ENCODE measurements around the gene TEKT5.
"Not testable (repeated sequence)": the region's sequence is repeated elsewhere in the genome, so short reads cannot be mapped to it uniquely, and the experiment has no call there.

TEKT5 gene

GRCh38 chr16:10657925-10658324 lies 36.8 kb downstream of the TEKT5 start:
- no peak for DNase-seq

DNA sequence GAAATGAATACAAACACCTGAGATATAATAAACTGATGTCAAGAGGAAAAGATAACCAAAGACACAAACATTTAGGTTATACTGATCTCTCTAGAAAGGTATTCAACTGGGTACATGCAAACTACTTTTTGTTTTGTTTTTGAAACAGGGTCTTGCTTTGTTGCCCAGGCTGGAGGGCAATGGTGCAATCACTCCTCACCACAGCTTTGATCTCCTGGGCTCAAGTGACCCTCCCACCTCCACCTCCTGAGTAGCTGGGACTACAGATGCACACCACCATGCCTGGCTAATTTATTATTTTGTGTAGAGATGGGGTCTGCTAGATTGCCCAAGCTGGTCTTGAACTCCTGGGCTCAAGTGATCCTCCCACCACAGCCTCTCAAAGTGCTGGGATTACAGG lies 38.1 kb downstream of the TEKT5 start:
- no peak for DNase-seq

DNA sequence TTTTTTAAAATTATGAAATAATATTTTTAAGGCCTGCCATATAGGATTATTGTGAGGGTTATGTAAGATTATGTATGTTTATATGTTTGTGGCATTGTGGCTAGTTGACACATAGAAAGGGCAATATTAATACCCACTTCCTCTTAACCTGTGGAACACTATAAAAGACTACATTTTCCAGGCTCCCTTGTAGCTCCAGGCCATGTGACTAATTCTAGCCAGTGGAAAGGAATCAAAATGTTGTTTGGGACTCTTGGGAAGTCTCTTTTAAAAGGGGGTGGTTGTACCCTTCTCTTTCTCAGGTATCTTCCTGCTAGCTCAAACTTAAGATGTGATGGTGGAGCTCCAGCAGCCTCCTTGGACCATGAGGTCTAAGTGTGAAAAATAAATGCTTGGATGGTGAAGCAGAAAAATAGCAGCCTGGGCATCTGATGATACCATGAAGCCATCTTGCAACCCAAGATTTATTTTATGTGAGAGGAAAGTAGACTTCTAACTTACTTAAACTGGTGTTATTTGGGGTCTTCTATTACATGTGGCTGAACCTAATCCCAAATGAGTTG lies 39.2 kb downstream of the TEKT5 start:
- no peak for DNase-seq

GRCh38 chr16:10654592-10655414 lies 39.9 kb downstream of the TEKT5 start:
- no peak for DNase-seq

DNA sequence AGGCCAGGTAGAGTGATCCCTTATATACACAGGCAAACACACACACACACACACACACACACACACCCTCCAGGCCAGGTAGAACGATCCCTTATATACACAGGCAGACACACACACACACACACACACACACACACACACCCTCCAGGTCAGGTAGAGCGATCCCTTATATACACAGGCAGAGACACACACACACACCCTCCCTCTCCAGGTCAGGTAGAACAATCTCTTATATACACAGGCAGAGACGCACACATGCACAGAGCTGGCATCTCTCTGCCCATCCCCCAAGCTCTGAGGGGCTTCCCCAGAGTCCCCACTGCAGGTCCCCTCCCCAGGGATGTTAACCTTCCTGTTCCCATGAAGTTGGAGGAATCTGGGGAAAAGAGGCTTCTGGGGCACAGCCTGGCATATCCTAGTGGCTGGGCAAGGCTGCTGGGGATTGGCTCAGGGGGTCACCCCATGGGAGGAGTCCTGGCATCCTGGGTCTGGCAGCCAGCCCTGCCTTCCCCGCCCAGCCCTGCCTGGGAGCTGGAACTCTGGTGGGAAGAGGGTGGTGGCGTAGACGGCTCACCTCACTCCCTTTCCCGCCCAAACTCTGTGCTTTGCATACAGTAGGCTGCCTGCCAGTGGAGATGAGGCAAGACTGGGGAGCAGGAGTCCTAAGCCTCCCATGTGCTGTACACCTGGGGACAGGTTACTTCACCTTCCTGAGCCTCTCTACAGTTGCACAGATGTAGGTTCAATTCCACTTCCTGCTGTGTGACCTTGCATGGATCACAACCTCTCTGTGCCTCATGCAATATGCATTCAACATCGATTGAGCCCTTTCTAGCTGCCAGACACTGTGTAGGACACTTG lies 41.8 kb downstream of the TEKT5 start:
- no peak for DNase-seq

- not testable (repeated sequence) for DNase-seq
Observed at GRCh38 chr16:10649098-10649497, 45.6 kb downstream of the TEKT5 start.

- DNase-seq: no peak
Observed at GRCh38 chr16:10647721-10648296, 46.9 kb downstream of the TEKT5 start.

DNA sequence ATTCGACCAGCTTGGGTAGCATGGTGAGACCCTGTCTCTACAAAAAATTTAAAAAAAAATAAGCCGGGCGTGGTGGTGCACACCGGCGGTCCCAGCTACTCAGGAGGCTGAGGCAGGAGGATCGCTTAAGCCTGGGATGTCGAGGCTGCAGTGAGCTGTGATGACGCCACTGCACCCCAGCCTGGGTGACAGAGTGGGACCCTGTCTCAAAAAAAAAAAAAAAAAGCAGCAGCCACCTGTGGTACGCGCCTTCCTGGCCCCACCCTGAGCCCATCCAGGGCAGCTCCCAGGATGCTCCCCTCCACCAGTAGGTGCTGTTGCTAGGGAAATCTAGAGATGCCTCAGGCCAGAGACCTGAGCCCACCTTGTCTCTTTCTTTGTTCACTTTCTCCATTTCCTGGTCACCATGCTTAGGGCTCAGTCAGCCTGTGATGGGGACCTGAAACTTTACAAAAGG lies 47.4 kb downstream of the TEKT5 start:
- no peak for DNase-seq

- DNase-seq: no peak
Observed at GRCh38 chr16:10646581-10647263, 48.0 kb downstream of the TEKT5 start.

GRCh38 chr16:10646228-10646580 lies 48.5 kb downstream of the TEKT5 start:
- DNase-seq: no peak

DNA sequence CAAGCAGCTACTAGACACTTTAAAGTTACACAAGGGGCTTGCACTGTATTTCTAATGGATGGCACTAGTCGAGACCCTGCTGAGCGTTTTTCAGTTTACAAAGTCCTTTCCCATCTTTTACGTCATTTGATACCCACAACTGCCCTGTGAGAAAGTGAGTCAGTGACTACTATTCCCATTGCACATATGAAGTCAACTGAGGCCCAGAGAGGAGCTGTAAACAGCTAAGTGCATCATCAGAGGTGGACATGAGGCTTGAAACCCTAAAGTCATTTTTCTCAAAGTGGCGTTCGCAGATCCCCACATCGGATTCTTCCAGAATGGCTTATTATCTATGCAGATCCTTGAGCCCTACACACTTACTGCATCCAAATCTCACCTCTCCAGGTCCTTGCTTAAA lies 50.6 kb downstream of the TEKT5 start:
- DNase-seq: no peak

DNA sequence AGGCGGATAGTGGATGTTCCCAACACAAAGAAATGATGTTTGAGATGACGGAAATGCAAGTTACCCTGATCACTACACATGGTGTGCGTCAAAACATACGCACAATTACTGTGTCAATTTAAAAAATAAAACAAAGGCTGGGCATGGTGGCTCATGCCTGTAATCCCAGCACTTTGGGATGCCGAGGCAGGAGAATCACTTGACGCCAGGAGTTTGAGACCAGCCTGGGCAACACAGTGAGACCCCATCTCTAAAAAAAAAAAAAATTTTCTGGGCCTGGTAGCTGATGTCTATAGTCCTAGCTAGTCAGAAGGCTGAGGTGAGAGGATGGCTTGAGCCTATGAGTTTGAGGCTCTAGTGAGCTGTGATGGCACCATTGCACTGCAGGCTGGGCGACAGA lies 51.8 kb downstream of the TEKT5 start:
- DNase-seq: no peak

DNA sequence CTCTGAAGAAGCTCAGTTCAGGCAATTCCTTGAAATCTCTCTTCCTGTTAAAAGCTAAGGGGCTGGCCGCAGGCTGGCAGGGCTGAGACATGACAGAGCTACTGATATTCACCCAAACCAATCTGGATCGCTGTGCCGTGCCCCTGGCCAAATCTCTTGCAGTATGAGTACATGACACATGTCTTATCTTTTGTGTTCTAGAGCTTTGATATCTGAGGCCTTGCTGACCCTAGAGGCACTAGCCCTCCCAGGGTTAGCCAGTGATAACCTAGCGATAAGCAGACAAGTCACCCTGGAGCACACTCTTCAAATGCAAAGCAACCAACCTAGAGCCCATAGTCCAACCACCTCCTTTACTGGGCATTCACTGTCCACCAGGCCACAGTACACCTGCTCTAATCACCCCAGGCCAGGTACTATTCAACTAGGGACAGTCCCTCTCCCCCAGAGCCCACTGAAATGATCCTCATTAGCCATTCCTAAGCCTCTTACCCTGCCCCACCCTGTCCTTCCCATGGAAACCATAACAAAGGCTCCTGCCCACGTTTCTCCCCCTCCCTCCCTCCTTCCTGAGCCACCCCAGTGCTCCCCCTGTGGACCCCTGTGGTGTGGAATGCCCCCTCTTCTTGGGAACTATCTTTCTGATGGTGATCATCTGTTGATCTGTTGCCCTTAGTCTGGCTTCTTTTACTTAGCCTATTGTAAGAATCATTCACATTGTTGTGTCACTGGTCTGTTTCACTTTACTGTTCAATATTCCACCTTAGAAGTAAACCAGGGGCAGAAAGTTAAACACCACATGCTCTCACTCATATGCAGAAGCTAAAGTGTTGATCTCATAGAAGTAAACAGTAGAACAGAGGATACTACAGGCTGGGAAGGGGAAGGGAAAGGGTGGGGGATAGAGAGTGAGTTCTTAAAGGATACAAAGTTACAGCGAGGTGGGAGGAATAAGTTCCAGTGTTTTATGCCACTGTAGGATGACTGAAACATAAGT lies 52.5 kb downstream of the TEKT5 start:
- DNase-seq: no peak

DNA sequence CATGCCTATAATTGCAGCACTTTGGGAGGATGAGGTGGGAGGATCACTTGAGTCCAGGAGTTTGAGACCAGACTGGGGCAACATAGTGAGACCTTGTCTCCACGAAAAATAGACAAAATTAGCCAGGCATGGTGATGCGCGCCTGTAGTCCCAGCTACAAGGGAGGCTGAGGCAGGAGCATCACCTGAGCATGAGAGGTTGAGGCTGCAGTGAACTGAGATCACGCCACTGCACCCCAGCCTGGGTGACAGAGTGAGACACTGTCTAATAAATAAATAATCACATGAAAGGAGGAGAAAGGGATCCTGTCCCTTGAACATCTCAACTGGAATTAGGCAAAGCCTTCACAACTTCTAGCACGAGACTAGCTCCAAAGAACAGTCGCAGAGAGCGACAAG lies 53.2 kb downstream of the TEKT5 start:
- DNase-seq: no peak

- no peak for DNase-seq
Observed at GRCh38 chr16:10640934-10641333, 53.8 kb downstream of the TEKT5 start.

GRCh38 chr16:10638101-10638500 lies 56.6 kb downstream of the TEKT5 start:
- DNase-seq: no peak

DNA sequence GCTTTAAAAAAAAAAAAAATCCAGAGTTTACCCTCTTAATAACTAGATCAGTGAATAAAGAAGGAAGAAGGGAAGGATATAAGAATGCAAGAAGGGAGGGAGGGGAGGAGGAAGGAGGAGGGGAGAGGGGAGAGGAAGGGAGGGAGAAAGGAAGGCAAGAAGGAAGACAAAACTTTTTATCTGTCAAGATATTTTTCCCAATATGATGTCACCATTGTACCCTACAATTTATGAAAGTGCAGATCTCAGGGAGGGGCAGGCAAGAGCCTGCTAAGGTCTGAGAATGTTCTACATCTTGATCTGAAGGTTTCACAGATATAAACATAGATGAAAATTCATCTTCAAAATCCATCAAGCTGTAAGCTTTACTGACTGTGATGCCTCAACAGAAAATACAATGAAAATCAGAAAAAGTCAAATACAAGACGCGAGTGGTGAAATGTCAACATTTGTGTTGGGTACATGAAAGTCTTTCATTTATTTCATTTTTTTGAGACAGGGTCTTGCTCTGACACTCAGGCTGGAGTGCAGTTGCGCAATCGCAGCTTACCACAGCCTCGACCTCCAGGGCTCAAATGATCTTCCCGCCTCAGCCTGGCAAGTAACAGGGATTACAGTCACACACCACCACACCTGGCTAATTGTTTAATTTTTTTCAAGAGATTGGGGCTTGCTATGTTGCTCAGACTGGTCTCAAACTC lies 57.2 kb downstream of the TEKT5 start:
- no peak for DNase-seq

DNA sequence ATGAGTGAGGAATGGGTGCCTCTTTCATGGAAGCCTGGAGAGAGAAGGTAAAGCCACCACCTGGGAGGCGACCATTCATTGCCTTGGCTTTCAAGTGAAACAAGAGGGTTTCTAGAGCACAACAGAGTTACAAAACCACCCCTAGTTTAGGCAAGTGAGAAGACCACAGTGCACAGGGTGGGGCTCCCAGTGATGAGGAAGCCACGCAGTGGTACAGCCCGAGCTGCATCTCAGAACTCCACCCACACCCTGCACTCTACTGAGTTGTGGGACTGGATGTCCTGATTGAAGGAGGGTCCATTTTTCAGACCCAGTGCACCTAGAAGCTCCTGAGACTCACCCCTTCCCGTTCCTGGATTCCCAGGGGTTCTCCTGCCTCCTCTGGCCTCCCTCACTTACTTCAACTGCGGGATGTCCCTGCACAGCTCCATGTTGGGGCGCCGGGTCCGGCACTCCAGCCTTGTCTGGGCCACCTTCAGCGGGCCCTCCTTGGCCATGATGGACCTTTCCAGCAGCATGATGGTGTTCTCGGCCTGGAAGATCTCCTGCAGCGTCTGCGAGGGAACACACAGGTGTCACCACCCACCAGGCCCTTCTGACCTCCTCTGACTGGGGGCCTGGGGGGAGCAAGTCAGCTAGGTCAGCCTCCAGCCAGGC lies 59.2 kb downstream of the TEKT5 start:
- no peak for DNase-seq

- DNase-seq: not testable (repeated sequence)
Observed at GRCh38 chr16:10633429-10633828, 61.3 kb downstream of the TEKT5 start.

DNA sequence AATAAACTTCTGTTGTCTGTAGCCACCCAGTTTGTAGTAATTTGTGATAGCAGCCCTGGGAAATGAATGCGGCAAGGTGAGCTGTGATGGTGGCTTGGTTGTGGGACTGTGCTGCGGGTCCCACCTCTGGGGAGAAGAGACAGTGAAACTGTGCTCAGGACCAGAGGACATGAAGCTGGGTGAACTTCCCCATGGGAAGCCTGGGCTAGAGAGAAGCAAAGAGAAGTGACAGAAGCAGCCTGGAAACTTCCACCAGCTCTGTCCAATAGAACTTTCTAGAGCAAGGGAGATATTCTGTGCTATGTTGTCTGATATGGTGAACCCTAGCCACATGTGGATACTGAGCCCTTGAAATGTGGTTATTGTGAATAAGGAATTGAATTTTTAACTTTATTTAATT lies 62.8 kb downstream of the TEKT5 start:
- DNase-seq: no peak

Measured in eye (tissue), 1 donor.